Bronchial epithelial cell (primary cell): ENCODE measurements around the gene GGACT. TPM values are rescaled to one million over a fixed set of nuclear protein-coding genes. Genes with fewer than 3 reads are reported as not detected.

Experiments
- DNase-seq: peaks from one replicate; pipeline ENCODE4 v3.0.0-alpha.2; 2010; ENCODE audit warnings: low read depth
- FAIRE-seq: peaks from 2 replicates; lab custom pipeline; 2011; peaks lifted over from hg19 to GRCh38; lab: Jason Lieb, UNC
- H3K27me3 ChIP-seq: 2 replicates; pipeline ENCODE4 v1.5.1; 2011; ENCODE audit warnings: low read length; ENCODE audit not compliant: control insufficient read depth, insufficient read depth
- H3K36me3 ChIP-seq: 2 replicates; pipeline ENCODE4 v1.5.1; 2011; ENCODE audit warnings: low read length; ENCODE audit not compliant: control insufficient read depth, insufficient read depth
- H3K4me3 ChIP-seq: 2 replicates; pipeline ENCODE4 v1.5.1; 2011; ENCODE audit warnings: mild to moderate bottlenecking, low read depth, low read length, control low read depth
- CTCF ChIP-seq: IDR thresholded peaks from 2 replicates; pipeline ENCODE4 v1.5.1; 2011; ENCODE audit warnings: mild to moderate bottlenecking, moderate library complexity, low read length, control low read depth, inconsistent platforms; ENCODE audit not compliant: insufficient read depth, severe bottlenecking
- total RNA-seq: library from RNA; depleted of rRNA; stranded (reverse); fragments of >200 nt; gene quantifications from 2 replicates; pipeline ENCODE4 v1.2.1, GENCODE V29; 2014

GGACT gene
- 5.5 and 9.0 TPM in 2 replicates for total RNA-seq

GRCh38 chr13:100588331-100589177 lies at the start of gene GGACT:
GGACT (minus strand) TSS chr13:100588789; CDS start chr13:100532591, 56,198 bp downstream.
- no peak for FAIRE-seq
- peak; percentile 32 for DNase-seq
- no peaks in the 10 kb centered on the region for H3K27me3 ChIP-seq

GRCh38 chr13:100637796-100638195 lies 49.2 kb upstream of the GGACT start:
- H3K27me3 ChIP-seq, result no peaks in the 10 kb centered on the region
- DNase-seq (no peak), FAIRE-seq (no peak)
- no peak for TF ChIP-seq CTCF
- H3K36me3 ChIP-seq, result peaks cover 14% of the 10 kb centered on the region
- H3K4me3 ChIP-seq, result no peak overlapping the region

More at GRCh38 chr13:100588331-100589177, at the start of gene GGACT:
- Histone ChIP-seq H3K4me3 (peak within 1 kb of the TSS; percentile 64), H3K36me3 (no peaks in the 10 kb centered on the region)
- peak; percentile 63 for TF ChIP-seq CTCF

DNA sequence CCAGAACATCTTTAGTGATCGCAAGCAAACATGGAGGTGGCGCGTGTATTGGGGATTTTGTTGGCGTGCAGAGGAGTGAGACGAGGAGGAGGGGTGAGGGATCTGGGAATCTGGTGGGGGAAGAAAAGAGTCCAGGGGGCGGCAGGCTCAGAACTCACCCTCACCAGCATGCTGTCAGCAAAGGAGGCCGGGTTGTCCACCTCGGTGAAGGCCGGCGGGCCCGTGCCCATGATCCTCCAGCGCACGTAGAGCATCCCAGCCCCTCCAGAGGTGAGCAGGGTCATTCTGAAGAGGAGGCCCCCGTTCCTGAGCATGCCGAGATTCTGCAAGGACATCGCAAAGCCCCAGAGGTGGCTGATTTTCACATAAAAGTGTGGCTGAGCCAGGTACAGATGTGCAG lies 48.8 kb upstream of the GGACT start:
- FAIRE-seq (no peak), DNase-seq (no peak)
- Histone ChIP-seq H3K36me3 (peaks cover 12% of the 10 kb centered on the region), H3K4me3 (no peak overlapping the region), H3K27me3 (no peaks in the 10 kb centered on the region)
- TF ChIP-seq CTCF, result no peak

DNA sequence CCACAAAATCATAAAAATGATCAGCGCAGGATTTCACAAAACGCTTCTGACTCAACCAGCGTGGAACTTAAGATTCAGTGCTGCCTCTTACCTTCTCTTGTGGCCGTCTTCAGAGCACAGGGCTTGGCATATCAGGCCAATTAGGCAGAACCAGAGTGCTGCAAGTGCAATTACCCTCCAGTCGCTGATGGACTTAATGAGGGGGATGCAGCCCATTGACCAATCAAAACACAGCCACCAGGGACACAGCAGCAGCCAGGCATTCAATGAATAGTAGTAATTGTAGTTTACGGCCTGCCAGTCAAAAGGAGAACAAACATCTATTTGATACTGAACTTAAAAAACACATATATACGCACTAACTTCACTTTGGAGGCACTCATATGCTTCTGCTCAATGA lies 47.9 kb upstream of the GGACT start:
- DNase-seq (no peak), FAIRE-seq (no peak)
- Histone ChIP-seq H3K36me3 (peaks cover 8% of the 10 kb centered on the region), H3K27me3 (no peaks in the 10 kb centered on the region), H3K4me3 (no peak overlapping the region)
- no peak for TF ChIP-seq CTCF

DNA sequence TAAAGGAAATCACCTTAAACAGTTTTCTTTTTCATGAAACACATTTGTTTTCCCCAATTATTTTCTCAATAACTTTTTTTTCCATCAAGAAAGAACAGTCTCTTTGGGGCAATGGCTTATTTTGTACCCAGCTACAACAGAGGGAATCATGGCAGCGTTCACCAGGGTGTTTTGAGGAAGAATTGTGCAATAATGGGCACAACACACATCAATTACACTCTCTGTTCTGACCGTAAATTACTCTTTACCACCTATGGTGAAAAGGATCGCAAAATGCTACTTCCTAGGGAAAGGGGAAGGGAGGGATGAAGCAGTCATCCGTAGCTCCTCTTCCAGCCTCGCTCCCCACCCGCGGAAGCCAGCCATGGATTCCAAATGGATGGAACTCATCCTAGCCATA lies 47.4 kb upstream of the GGACT start:
- peaks cover 8% of the 10 kb centered on the region for H3K36me3 ChIP-seq
- H3K27me3 ChIP-seq, result no peaks in the 10 kb centered on the region
- no peak for DNase-seq
- H3K4me3 ChIP-seq, result no peak overlapping the region
- TF ChIP-seq CTCF, result no peak
- FAIRE-seq, result no peak
